ENCODE results near the gene KCTD18.

The KCTD18 gene

GRCh38 chr2:200509612-200510433 lies at the start of gene KCTD18:
KCTD18 (minus strand) TSS chr2:200510068; CDS start chr2:200507016, 3,052 bp downstream.
- in situ Hi-C loops (cut with HindIII; ENCODE audit: low sequenced_read_pairs), result no loop called here

GRCh38 chr2:200540793-200541192 lies 30.9 kb upstream of the KCTD18 start:
- in situ Hi-C loops (cut with HindIII; ENCODE audit: low sequenced_read_pairs), result no loop called here

GRCh38 chr2:200538139-200538538 lies 28.3 kb upstream of the KCTD18 start:
- in situ Hi-C loops (cut with HindIII; ENCODE audit: low sequenced_read_pairs), result loop anchor here (5.0 kb wide), 1 partner anchor 44 kb away; no protein-coding TSS in a partner anchor

GRCh38 chr2:200534572-200534971 lies 24.7 kb upstream of the KCTD18 start:
- in situ Hi-C loops (cut with HindIII; ENCODE audit: low sequenced_read_pairs), result no loop called here

- in situ Hi-C loops (cut with HindIII; ENCODE audit: low sequenced_read_pairs), result no loop called here
Measured at GRCh38 chr2:200533754-200534153, 23.9 kb upstream of the KCTD18 start.

GRCh38 chr2:200528228-200528627 lies 18.4 kb upstream of the KCTD18 start:
- in situ Hi-C loops (cut with HindIII; ENCODE audit: low sequenced_read_pairs), result no loop called here

GRCh38 chr2:200525882-200526651 lies 16.2 kb upstream of the KCTD18 start, which contains the start of gene SGO2:
SGO2 (plus strand) TSS chr2:200526207; CDS start chr2:200532976, 6,769 bp downstream.
- in situ Hi-C loops (cut with HindIII; ENCODE audit: low sequenced_read_pairs), result no loop called here

GRCh38 chr2:200525551-200525881 lies 15.6 kb upstream of the KCTD18 start:
- in situ Hi-C loops (cut with HindIII; ENCODE audit: low sequenced_read_pairs), result no loop called here

- in situ Hi-C loops (cut with HindIII; ENCODE audit: low sequenced_read_pairs), result no loop called here
Measured at GRCh38 chr2:200525066-200525465, 15.2 kb upstream of the KCTD18 start.

- in situ Hi-C loops (cut with HindIII; ENCODE audit: low sequenced_read_pairs), result no loop called here
Measured at GRCh38 chr2:200523604-200524003, 13.7 kb upstream of the KCTD18 start.

- in situ Hi-C loops (cut with HindIII; ENCODE audit: low sequenced_read_pairs), result no loop called here
Measured at GRCh38 chr2:200523158-200523557, 13.3 kb upstream of the KCTD18 start.

GRCh38 chr2:200515155-200515554 lies 5.3 kb upstream of the KCTD18 start:
- in situ Hi-C loops (cut with HindIII; ENCODE audit: low sequenced_read_pairs), result no loop called here

GRCh38 chr2:200509235-200509611 lies 645 bp downstream of the KCTD18 start:
- in situ Hi-C loops (cut with HindIII; ENCODE audit: low sequenced_read_pairs), result no loop called here

- in situ Hi-C loops (cut with HindIII; ENCODE audit: low sequenced_read_pairs), result no loop called here
Measured at GRCh38 chr2:200507179-200507578, 2.7 kb downstream of the KCTD18 start.

GRCh38 chr2:200506679-200507078 lies 3.2 kb downstream of the KCTD18 start:
- in situ Hi-C loops (cut with HindIII; ENCODE audit: low sequenced_read_pairs), result no loop called here

- in situ Hi-C loops (cut with HindIII; ENCODE audit: low sequenced_read_pairs), result no loop called here
Measured at GRCh38 chr2:200502196-200502595, 7.7 kb downstream of the KCTD18 start.

GRCh38 chr2:200498402-200499162 lies 11.3 kb downstream of the KCTD18 start:
- in situ Hi-C loops (cut with HindIII; ENCODE audit: low sequenced_read_pairs), result no loop called here

GRCh38 chr2:200496696-200497095 lies 13.2 kb downstream of the KCTD18 start:
- in situ Hi-C loops (cut with HindIII; ENCODE audit: low sequenced_read_pairs), result no loop called here

- in situ Hi-C loops (cut with HindIII; ENCODE audit: low sequenced_read_pairs), result no loop called here
Measured at GRCh38 chr2:200494048-200494447, 15.8 kb downstream of the KCTD18 start.

GRCh38 chr2:200492656-200493055 lies 17.2 kb downstream of the KCTD18 start:
- in situ Hi-C loops (cut with HindIII; ENCODE audit: low sequenced_read_pairs), result no loop called here

- in situ Hi-C loops (cut with HindIII; ENCODE audit: low sequenced_read_pairs), result no loop called here
Measured at GRCh38 chr2:200490001-200490400, 19.9 kb downstream of the KCTD18 start.

Measured in endothelial cell of hepatic sinusoid (primary cell).